HCT116 (cell line): ENCODE results near the gene BATF2. TPM values are rescaled to one million over a fixed set of nuclear protein-coding genes. Genes with fewer than 3 reads are reported as not detected.

ENCODE experiments used
- ATAC-seq: fragments of 200-7000 bp; cut with Tn5 transposase; 2 replicates; pipeline ENCODE4 v1.9.1; 2020; ENCODE audit warnings: mild to moderate bottlenecking, moderate library complexity
- BruUV-seq: library from RNA; stranded (reverse); fragments of 400-500 nt; replicated peaks from 2 replicates; lab custom pipeline; 2021; lab: Mats Ljungman, UMichigan
- CTCF ChIA-PET: fragments of 300-600 bp; sonication (Branson Sonifier 250); formaldehyde crosslinking; loops from one replicate; lab custom pipeline; 2021; ENCODE audit warnings: antibody characterized with exemption; lab: Charles Lee
- POLR2A ChIA-PET: fragments of 300-600, 350-600 bp; sonication (Branson Sonifier 250); formaldehyde crosslinking; loops from one replicate; lab custom pipeline; 2021; ENCODE audit warnings: antibody characterized with exemption; lab: Charles Lee
- RAD21 ChIA-PET, 2 experiments: fragments of 300-600 bp; sonication (Branson Sonifier 250); formaldehyde crosslinking; loops; one replicate each; lab custom pipeline; 2023; ENCODE audit warnings: low total read pairs in 2 of 2; ENCODE audit not compliant: uncharacterized antibody in 2 of 2, unreplicated experiment in 2 of 2, low non-redundant PET in 1 of 2; lab: Charles Lee
- DNase-seq: peaks from one replicate; pipeline ENCODE4 v3.0.0-alpha.2; 2010; ENCODE audit warnings: low read depth, low spot score
- H2AFZ ChIP-seq: fragments of 200-600 bp; shearing (Covaris generic), sonication (generic); 2 replicates; pipeline ENCODE4 v1.6.1; 2017; ENCODE audit warnings: low read depth, mixed run types, mixed read lengths, antibody characterized with exemption, low read length; ENCODE audit not compliant: poor library complexity, severe bottlenecking
- H3K27ac ChIP-seq: 2 replicates; pipeline ENCODE4 v1.5.1; 2012; ENCODE audit warnings: low read depth, low read length
- H3K27me3 ChIP-seq: fragments of 200-600 bp; sonication (generic); 2 replicates; pipeline ENCODE4 v1.6.1; 2016; ENCODE audit warnings: mixed run types, low read length, mixed read lengths; ENCODE audit not compliant: insufficient read depth
- H3K36me3 ChIP-seq, 2 experiments: fragments of 200-500 bp in 1 of 2; fragments of 200-600 bp in 1 of 2; sonication (Bioruptor generic) in 1 of 2; sonication (generic) in 1 of 2; 2 replicates each; pipeline versions ENCODE4 v1.5.1 to v1.6.1; 2014 to 2016; ENCODE audit warnings: low read length in 2 of 2, inconsistent platforms in 1 of 2, mixed read lengths in 1 of 2, mixed run types in 1 of 2; ENCODE audit not compliant: insufficient read depth in 2 of 2, control insufficient read depth in 1 of 2
- H3K4me1 ChIP-seq, 2 experiments: fragments of 200-600 bp in 1 of 2; sonication (generic) in 1 of 2; 2 replicates each; pipeline versions ENCODE4 v1.5.1 to v1.6.1; 2012 to 2017; ENCODE audit warnings: low read length in 2 of 2, inconsistent platforms in 1 of 2, mild to moderate bottlenecking in 1 of 2, mixed read lengths in 1 of 2, mixed run types in 1 of 2, moderate library complexity in 1 of 2; ENCODE audit not compliant: insufficient read depth in 2 of 2, control insufficient read depth in 1 of 2
- H3K4me2 ChIP-seq: fragments of 200-600 bp; sonication (generic); 2 replicates; pipeline ENCODE4 v1.6.1; 2017; ENCODE audit warnings: mixed run types, low read length, mixed read lengths
- H3K4me3 ChIP-seq, 2 experiments: fragments of 200-600 bp in 1 of 2; sonication (generic) in 1 of 2; replicated peaks in 1 of 2; 2 replicates each; pipeline ENCODE4 v1.5.1; 2011 to 2016; ENCODE audit warnings: low read length in 2 of 2, control low read depth in 1 of 2, low read depth in 1 of 2, mild to moderate bottlenecking in 1 of 2, mixed read lengths in 1 of 2, mixed run types in 1 of 2
- H3K79me2 ChIP-seq: fragments of 200-600 bp; sonication (generic); 2 replicates; pipeline ENCODE4 v1.6.1; 2017; ENCODE audit warnings: mild to moderate bottlenecking, mixed run types, low read length, moderate library complexity, mixed read lengths; ENCODE audit not compliant: insufficient read depth
- H3K9ac ChIP-seq: fragments of 200-600 bp; sonication (generic); 2 replicates; pipeline ENCODE4 v1.6.1; 2016; ENCODE audit warnings: low read length, mixed read lengths
- H3K9me2 ChIP-seq: fragments of 200-600 bp; sonication (generic), shearing (Covaris generic); 2 replicates; pipeline ENCODE4 v1.6.1; 2017; ENCODE audit warnings: mixed run types, mild to moderate bottlenecking, moderate library complexity; ENCODE audit not compliant: insufficient read depth
- H3K9me3 ChIP-seq, 2 experiments: fragments of 200-500 bp in 1 of 2; fragments of 200-600 bp in 1 of 2; sonication (Bioruptor generic) in 1 of 2; sonication (generic) in 1 of 2; 2 replicates each; pipeline ENCODE4 v1.6.1; 2014 to 2017; ENCODE audit warnings: low read length in 2 of 2, mixed read lengths in 2 of 2, inconsistent platforms in 1 of 2, low read depth in 1 of 2, mild to moderate bottlenecking in 1 of 2, mixed run types in 1 of 2, moderate library complexity in 1 of 2; ENCODE audit not compliant: control insufficient read depth in 1 of 2, insufficient read depth in 1 of 2
- H4K20me1 ChIP-seq: fragments of 200-600 bp; sonication (generic), shearing (Covaris generic); 2 replicates; pipeline ENCODE4 v1.6.1; 2017; ENCODE audit warnings: mixed run types, mild to moderate bottlenecking, moderate library complexity; ENCODE audit not compliant: insufficient read depth
- YY1 ChIP-seq: IDR thresholded peaks from 2 replicates; pipeline ENCODE4 v1.6.1; 2011; ENCODE audit warnings: low read length, low read depth, moderate library complexity, mild to moderate bottlenecking; ENCODE audit not compliant: insufficient replicate concordance; ENCODE audit errors: extremely low read depth
- intact Hi-C: fragments of 100-400 bp; cut with micrococcal nuclease; formaldehyde crosslinking; loops from 2 replicates; pipeline ENCODE4 v1.10.0; 2022
- total RNA-seq: library from RNA; stranded (reverse); gene quantifications from one replicate; pipeline ENCODE4 v1.2.1, GENCODE V29; 2021; ENCODE audit not compliant: unreplicated experiment
- TF ChIP-seq, protein P1 (sequence below): IDR thresholded peaks from 2 replicates; pipeline ENCODE4 v1.6.1; 2011; ENCODE audit warnings: mild to moderate bottlenecking, low read length, moderate library complexity; ENCODE audit not compliant: insufficient replicate concordance; ENCODE audit errors: extremely low read depth
- TF ChIP-seq, protein P2 (sequence below): IDR thresholded peaks from 2 replicates; pipeline ENCODE4 v1.6.1; 2012; ENCODE audit warnings: low read depth

BATF2 gene
- total RNA-seq, 1 experiment from 2014 or later, result 2.1 TPM

DNA sequence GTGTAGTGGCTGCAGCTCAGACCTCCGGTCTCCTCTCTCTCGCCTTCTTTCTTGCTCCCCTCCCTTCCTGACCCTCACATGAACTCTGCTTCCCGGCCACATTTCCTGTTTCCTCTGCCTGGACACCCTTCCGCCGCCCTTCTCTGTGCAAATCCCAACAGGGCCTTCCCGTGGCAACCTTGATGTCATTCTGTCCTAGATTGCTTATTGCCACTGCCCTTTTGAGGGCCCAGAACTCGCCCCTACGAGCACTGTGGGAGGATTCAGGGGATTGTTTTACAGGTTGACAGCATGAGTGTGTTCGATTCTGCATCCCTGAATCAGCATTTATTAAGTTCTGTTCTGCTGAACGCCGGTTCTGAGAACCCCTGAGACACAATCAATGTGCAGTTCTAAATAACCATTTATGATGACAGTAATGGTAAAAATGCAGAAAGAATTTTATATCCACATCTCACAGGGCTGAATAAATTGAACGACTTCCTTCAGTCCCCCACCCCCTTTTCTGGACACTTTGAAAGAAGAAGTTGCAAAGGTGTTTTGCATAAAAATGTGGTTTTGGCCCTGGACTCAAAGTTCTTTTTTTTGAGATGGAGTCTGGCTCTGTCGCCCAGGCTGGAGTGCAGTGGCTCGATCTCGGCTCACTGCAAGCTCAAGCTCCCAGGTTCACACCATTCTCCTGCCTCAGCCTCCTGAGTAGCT lies 6.4 kb downstream of the BATF2 start:
- ChIA-PET CTCF (no interaction called here), RAD21 (no interaction called here)
- H3K4me1 ChIP-seq, result peaks cover 3 to 15% of the 10 kb centered on the region in 2 experiments; a peak in 3 of 4 replicates
- no peaks in the 10 kb centered on the region for H3K9me3 ChIP-seq
- H2AFZ ChIP-seq, result no peak overlapping the region
- intact Hi-C loops, result no loop called here
- H3K27me3 ChIP-seq, result no peaks in the 10 kb centered on the region
- no TSS peak for BruUV-seq
- no peak overlapping the region for H3K27ac ChIP-seq
- no peaks in the 10 kb centered on the region for H4K20me1 ChIP-seq
- TF ChIP-seq, protein P1, sequence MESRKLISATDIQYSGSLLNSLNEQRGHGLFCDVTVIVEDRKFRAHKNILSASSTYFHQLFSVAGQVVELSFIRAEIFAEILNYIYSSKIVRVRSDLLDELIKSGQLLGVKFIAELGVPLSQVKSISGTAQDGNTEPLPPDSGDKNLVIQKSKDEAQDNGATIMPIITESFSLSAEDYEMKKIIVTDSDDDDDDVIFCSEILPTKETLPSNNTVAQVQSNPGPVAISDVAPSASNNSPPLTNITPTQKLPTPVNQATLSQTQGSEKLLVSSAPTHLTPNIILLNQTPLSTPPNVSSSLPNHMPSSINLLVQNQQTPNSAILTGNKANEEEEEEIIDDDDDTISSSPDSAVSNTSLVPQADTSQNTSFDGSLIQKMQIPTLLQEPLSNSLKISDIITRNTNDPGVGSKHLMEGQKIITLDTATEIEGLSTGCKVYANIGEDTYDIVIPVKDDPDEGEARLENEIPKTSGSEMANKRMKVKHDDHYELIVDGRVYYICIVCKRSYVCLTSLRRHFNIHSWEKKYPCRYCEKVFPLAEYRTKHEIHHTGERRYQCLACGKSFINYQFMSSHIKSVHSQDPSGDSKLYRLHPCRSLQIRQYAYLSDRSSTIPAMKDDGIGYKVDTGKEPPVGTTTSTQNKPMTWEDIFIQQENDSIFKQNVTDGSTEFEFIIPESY, result no peak
- no peak for TF ChIP-seq YY1
- TF ChIP-seq, protein P2, sequence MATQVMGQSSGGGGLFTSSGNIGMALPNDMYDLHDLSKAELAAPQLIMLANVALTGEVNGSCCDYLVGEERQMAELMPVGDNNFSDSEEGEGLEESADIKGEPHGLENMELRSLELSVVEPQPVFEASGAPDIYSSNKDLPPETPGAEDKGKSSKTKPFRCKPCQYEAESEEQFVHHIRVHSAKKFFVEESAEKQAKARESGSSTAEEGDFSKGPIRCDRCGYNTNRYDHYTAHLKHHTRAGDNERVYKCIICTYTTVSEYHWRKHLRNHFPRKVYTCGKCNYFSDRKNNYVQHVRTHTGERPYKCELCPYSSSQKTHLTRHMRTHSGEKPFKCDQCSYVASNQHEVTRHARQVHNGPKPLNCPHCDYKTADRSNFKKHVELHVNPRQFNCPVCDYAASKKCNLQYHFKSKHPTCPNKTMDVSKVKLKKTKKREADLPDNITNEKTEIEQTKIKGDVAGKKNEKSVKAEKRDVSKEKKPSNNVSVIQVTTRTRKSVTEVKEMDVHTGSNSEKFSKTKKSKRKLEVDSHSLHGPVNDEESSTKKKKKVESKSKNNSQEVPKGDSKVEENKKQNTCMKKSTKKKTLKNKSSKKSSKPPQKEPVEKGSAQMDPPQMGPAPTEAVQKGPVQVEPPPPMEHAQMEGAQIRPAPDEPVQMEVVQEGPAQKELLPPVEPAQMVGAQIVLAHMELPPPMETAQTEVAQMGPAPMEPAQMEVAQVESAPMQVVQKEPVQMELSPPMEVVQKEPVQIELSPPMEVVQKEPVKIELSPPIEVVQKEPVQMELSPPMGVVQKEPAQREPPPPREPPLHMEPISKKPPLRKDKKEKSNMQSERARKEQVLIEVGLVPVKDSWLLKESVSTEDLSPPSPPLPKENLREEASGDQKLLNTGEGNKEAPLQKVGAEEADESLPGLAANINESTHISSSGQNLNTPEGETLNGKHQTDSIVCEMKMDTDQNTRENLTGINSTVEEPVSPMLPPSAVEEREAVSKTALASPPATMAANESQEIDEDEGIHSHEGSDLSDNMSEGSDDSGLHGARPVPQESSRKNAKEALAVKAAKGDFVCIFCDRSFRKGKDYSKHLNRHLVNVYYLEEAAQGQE, result no peak
- TF ChIP-seq, all 23 proteins: peak for 0
- peak overlapping the region; percentile 47 for H3K4me2 ChIP-seq
- no peaks in the 10 kb centered on the region for H3K9me2 ChIP-seq
- H3K9ac ChIP-seq, result 0 out of 2 replicates have a peak overlapping the region, but pooled peaks have one; percentile 12
- no peak for DNase-seq
- no peak overlapping the region for H3K4me3 ChIP-seq
- no peak for ATAC-seq
- H3K36me3 ChIP-seq, result no peaks in the 10 kb centered on the region
- no peaks in the 10 kb centered on the region for H3K79me2 ChIP-seq
- POLR2A ChIA-PET, result no interaction called here
